ENCODE results near the gene AKAP3.

DNA sequence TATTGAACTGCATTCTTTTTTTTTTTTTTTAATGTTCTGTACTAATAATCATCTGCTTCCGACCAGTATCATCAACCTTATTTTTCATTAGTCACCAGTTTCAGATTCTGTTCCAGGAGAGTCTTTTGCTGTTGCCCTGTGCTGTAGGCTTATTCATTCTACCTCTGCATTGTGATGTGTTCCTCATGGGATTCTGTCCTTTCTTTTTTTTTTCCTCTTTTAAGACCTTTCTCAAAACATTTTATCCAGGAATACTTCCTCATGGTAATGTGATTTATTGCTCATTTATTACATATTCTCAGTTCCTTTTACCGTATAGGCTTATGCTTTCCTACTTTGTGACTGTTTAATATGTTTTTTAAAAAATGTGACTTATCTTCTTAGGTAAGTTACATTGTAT lies 4.8 kb upstream of the AKAP3 start:
- TF ChIP-seq, protein P1, sequence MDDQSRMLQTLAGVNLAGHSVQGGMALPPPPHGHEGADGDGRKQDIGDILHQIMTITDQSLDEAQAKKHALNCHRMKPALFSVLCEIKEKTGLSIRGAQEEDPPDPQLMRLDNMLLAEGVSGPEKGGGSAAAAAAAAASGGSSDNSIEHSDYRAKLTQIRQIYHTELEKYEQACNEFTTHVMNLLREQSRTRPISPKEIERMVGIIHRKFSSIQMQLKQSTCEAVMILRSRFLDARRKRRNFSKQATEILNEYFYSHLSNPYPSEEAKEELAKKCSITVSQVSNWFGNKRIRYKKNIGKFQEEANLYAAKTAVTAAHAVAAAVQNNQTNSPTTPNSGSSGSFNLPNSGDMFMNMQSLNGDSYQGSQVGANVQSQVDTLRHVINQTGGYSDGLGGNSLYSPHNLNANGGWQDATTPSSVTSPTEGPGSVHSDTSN (CRISPR knock-in tag; IDR thresholded peaks at IDR 0.05), result no peak
- TF ChIP-seq REPIN1 (tag by site-specific recombination; IDR thresholded peaks at IDR 0.05; ENCODE audit: low read depth), result no peak
- TF ChIP-seq, protein P2, sequence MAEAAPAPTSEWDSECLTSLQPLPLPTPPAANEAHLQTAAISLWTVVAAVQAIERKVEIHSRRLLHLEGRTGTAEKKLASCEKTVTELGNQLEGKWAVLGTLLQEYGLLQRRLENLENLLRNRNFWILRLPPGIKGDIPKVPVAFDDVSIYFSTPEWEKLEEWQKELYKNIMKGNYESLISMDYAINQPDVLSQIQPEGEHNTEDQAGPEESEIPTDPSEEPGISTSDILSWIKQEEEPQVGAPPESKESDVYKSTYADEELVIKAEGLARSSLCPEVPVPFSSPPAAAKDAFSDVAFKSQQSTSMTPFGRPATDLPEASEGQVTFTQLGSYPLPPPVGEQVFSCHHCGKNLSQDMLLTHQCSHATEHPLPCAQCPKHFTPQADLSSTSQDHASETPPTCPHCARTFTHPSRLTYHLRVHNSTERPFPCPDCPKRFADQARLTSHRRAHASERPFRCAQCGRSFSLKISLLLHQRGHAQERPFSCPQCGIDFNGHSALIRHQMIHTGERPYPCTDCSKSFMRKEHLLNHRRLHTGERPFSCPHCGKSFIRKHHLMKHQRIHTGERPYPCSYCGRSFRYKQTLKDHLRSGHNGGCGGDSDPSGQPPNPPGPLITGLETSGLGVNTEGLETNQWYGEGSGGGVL (tag by site-specific recombination; IDR thresholded peaks at IDR 0.05), result no peak
- no peak for TF ChIP-seq CTCF (tag by site-specific recombination; IDR thresholded peaks at IDR 0.05)
- TF ChIP-seq MYNN (tag by site-specific recombination; IDR thresholded peaks at IDR 0.05; ENCODE audit: borderline replicate concordance), result no peak
- no peak for TF ChIP-seq SP2 (tag by site-specific recombination; IDR thresholded peaks at IDR 0.05)
- no peak for TF ChIP-seq ZBTB1 (tag by site-specific recombination; IDR thresholded peaks at IDR 0.05)
- TF ChIP-seq ZNF629 (tag by site-specific recombination; IDR thresholded peaks at IDR 0.05), result no peak
- no peak for TF ChIP-seq ZFP41 (tag by site-specific recombination; IDR thresholded peaks at IDR 0.05; ENCODE audit: borderline replicate concordance)
- no peak for TF ChIP-seq YY1 (tag by site-specific recombination; IDR thresholded peaks at IDR 0.05)
